Ishikawa (cell line): ENCODE results near the gene THEM4.

ENCODE experiments used
- CREB1 ChIP-seq: IDR thresholded peaks from 2 replicates; pipeline ENCODE4 v1.6.1; 2012; ENCODE audit warnings: low read depth
- EGR1 ChIP-seq: IDR thresholded peaks from 2 replicates; pipeline ENCODE4 v1.6.1; 2012
- EP300 ChIP-seq: IDR thresholded peaks from 2 replicates; pipeline ENCODE4 v1.6.1; 2012; ENCODE audit warnings: borderline replicate concordance
- FOXM1 ChIP-seq: IDR thresholded peaks from 2 replicates; pipeline ENCODE4 v1.6.1; 2012; ENCODE audit warnings: low read depth, borderline replicate concordance
- MAX ChIP-seq: IDR thresholded peaks from 2 replicates; pipeline ENCODE4 v1.6.1; 2012
- NFIC ChIP-seq: IDR thresholded peaks from 2 replicates; pipeline ENCODE4 v1.6.1; 2012
- RAD21 ChIP-seq: IDR thresholded peaks from 2 replicates; pipeline ENCODE4 v1.6.1; 2012; ENCODE audit warnings: low read depth
- REST ChIP-seq: IDR thresholded peaks from 2 replicates; pipeline ENCODE4 v1.6.1; 2012; ENCODE audit warnings: low read depth, mild to moderate bottlenecking
- TCF12 ChIP-seq: IDR thresholded peaks from 2 replicates; pipeline ENCODE4 v1.6.1; 2012; ENCODE audit warnings: low read depth
- TEAD4 ChIP-seq: IDR thresholded peaks from 2 replicates; pipeline ENCODE4 v1.6.1; 2012
- YY1 ChIP-seq: IDR thresholded peaks from 2 replicates; pipeline ENCODE4 v1.6.1; 2012; ENCODE audit warnings: low read depth
- ZBTB7A ChIP-seq: IDR thresholded peaks from 2 replicates; pipeline ENCODE4 v1.6.1; 2012; ENCODE audit warnings: low read depth

DNA sequence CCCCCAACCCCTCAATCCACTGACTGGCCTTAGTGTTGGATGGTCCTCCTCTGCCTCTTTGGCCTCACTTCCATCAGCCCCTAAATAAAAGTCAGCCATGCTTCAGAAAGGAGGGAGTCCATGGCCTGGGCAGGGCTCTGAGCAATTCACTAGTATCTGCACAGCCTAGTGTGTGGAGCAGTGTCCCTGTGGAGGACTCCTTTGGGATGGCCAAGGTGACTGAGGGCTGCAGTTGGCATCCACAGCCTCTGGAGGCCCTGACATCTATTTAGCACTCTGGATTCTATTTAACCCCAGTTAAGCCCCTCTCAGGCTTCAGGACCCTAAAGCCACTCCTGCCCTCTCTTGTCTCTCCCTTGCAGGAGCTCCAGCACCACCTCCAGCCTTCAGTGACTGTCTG is 59.4 kb downstream of the THEM4 start:
- TF ChIP-seq FOXM1 (no peak), EP300 (no peak), ZBTB7A (no peak), TCF12 (no peak), CREB1 (no peak), EGR1 (no peak), RAD21 (no peak), REST (no peak), YY1 (no peak), MAX (no peak), NFIC (no peak), TEAD4 (no peak)
